B cell (primary cell): Measurements from ENCODE around the gene SLC4A11. TPM values are rescaled to one million over a fixed set of nuclear protein-coding genes. Genes with fewer than 3 reads are reported as not detected.
A peak's percentile ranks its signal among the peaks of the same experiment; 100 is the strongest.

Experiments
- ATAC-seq: fragments of 200-7000 bp; cut with Tn5 transposase; one replicate; pipeline ENCODE4 v1.10.0; 2021; ENCODE audit warnings: low read depth, mild to moderate bottlenecking, moderate number of reproducible peaks, moderate library complexity
- CTCF ChIA-PET: fragments of 350-600 bp; sonication (Branson Sonifier 250); formaldehyde crosslinking; loops from one replicate; lab custom pipeline; 2021; ENCODE audit warnings: antibody characterized with exemption, inconsistent platforms; lab: Charles Lee
- POLR2A ChIA-PET: fragments of 350-600 bp; sonication (Branson Sonifier 250); formaldehyde crosslinking; loops from one replicate; lab custom pipeline; 2021; ENCODE audit warnings: antibody characterized with exemption; lab: Charles Lee
- DNase-seq: peaks from one replicate; pipeline ENCODE4 v3.0.0; 2013
- H2AFZ ChIP-seq: 2 replicates; pipeline ENCODE4 v1.6.1; 2012; ENCODE audit warnings: mild to moderate bottlenecking, low read depth, low read length; ENCODE audit not compliant: insufficient read depth, poor library complexity, severe bottlenecking
- H3K27ac ChIP-seq, 2 donors: 1 replicate in 1 of 2; 2 replicates in 1 of 2; pipeline ENCODE4 v1.5.1; 2012 to 2013; ENCODE audit warnings: low read length in 2 of 2, mild to moderate bottlenecking in 2 of 2, moderate library complexity in 1 of 2
- H3K27me3 ChIP-seq, 4 experiments: fragments of 200-600 bp in 1 of 4; sonication (generic) in 1 of 4; replicated peaks in 1 of 4; 1 replicate in 2 of 4; 2 replicates in 2 of 4; pipeline versions ENCODE4 v1.6.1 to v1.7.0; 2013 to 2016; ENCODE audit warnings: low read length in 3 of 4, mild to moderate bottlenecking in 2 of 4, mixed read lengths in 1 of 4, moderate library complexity in 1 of 4; ENCODE audit not compliant: insufficient read depth in 4 of 4, control insufficient read depth in 3 of 4; ENCODE audit errors: control extremely low read depth in 1 of 4
- H3K36me3 ChIP-seq, 2 experiments: replicated peaks in 1 of 2; 1 replicate in 1 of 2; 2 replicates in 1 of 2; pipeline versions ENCODE4 v1.6.1 to v1.7.1; 2013; ENCODE audit warnings: low read length in 1 of 2; ENCODE audit not compliant: insufficient read depth in 2 of 2, control insufficient read depth in 1 of 2; ENCODE audit errors: control extremely low read depth in 1 of 2, extremely low read depth in 1 of 2
- H3K4me1 ChIP-seq, 2 donors: fragments of 200-600 bp in 1 of 2; sonication (generic) in 1 of 2; 1 replicate in 1 of 2; 2 replicates in 1 of 2; pipeline versions ENCODE4 v1.5.1 to v1.6.1; 2013 to 2017; ENCODE audit warnings: low read length in 2 of 2; ENCODE audit not compliant: control insufficient read depth in 2 of 2, insufficient read depth in 2 of 2
- H3K4me2 ChIP-seq: replicated peaks from 2 replicates; pipeline ENCODE3; 2012; ENCODE audit warnings: mild to moderate bottlenecking, low read depth, low read length; ENCODE audit not compliant: poor library complexity, severe bottlenecking
- H3K4me3 ChIP-seq, 5 experiments: fragments of 200-600 bp in 1 of 5; sonication (generic) in 1 of 5; 1 replicate in 3 of 5; 2 replicates in 2 of 5; pipeline versions ENCODE4 v1.5.1 to v1.7.0; 2011 to 2016; ENCODE audit warnings: low read length in 4 of 5, mild to moderate bottlenecking in 4 of 5, low read depth in 2 of 5, control low read depth in 1 of 5, moderate library complexity in 1 of 5; ENCODE audit not compliant: insufficient read depth in 1 of 5; ENCODE audit errors: control extremely low read depth in 1 of 5, extremely low read depth in 1 of 5
- H3K79me2 ChIP-seq: fragments of 200-600 bp; sonication (generic); one replicate; pipeline ENCODE4 v1.6.0; 2016; ENCODE audit warnings: low read length; ENCODE audit not compliant: control insufficient read depth, insufficient read depth
- H3K9ac ChIP-seq: fragments of 200-600 bp; sonication (generic); 2 replicates; pipeline ENCODE4 v1.6.1; 2017; ENCODE audit warnings: mild to moderate bottlenecking, low read length, moderate library complexity
- H3K9me3 ChIP-seq, 3 donors: one replicate each; pipeline versions ENCODE4 v1.6.1 to v1.7.1; 2013; ENCODE audit warnings: low read length in 2 of 3; ENCODE audit not compliant: control insufficient read depth in 2 of 3, insufficient read depth in 1 of 3; ENCODE audit errors: control extremely low read depth in 1 of 3
- H4K20me1 ChIP-seq: 2 replicates; pipeline ENCODE4 v1.6.0; 2012; ENCODE audit warnings: mild to moderate bottlenecking, low read length; ENCODE audit not compliant: insufficient read depth, control insufficient read depth, poor library complexity, severe bottlenecking
- H3K27ac Mint-ChIP-seq: one replicate; pipeline ENCODE4 v1.8.0; 2021; ENCODE audit warnings: mixed read lengths
- H3K27me3 Mint-ChIP-seq: one replicate; pipeline ENCODE4 v1.8.0; 2021; ENCODE audit warnings: mixed read lengths
- H3K4me1 Mint-ChIP-seq: one replicate; pipeline ENCODE4 v1.8.0; 2021; ENCODE audit warnings: mixed read lengths
- H3K4me3 Mint-ChIP-seq: one replicate; pipeline ENCODE4 v1.8.0; 2021; ENCODE audit warnings: mixed read lengths
- H3K9me3 Mint-ChIP-seq: one replicate; pipeline ENCODE4 v1.8.0; 2022; ENCODE audit warnings: mixed read lengths; ENCODE audit not compliant: insufficient read depth
- CTCF ChIP-seq: fragments of 200-600 bp; IDR thresholded peaks from one replicate; pipeline ENCODE4 v1.8.0; 2022; ENCODE audit warnings: antibody characterized with exemption, mild to moderate bottlenecking
- EZH2 ChIP-seq: IDR thresholded peaks from 2 replicates; pipeline ENCODE4 v1.6.1; 2012; ENCODE audit warnings: borderline replicate concordance, low read depth, mild to moderate bottlenecking, moderate library complexity, low read length; ENCODE audit not compliant: insufficient read depth, poor library complexity, severe bottlenecking
- WGBS: methylation state at CpG from one replicate; pipeline ENCODE4 v1.1.5; 2013; ENCODE audit warnings: missing lambda C conversion rate; ENCODE audit not compliant: insufficient coverage; 5-methylcytosine and 5-hydroxymethylcytosine counted together
- intact Hi-C: fragments of 100-400 bp; cut with micrococcal nuclease; formaldehyde crosslinking; loops from one replicate; pipeline ENCODE4 v1.10.0; 2022
- polyA plus RNA-seq: library from polyadenylated mRNA; depleted of rRNA; stranded (reverse); fragments of >200 nt; gene quantifications from 2 replicates; pipeline ENCODE4 v1.2.3, GENCODE V29; 2012
- total RNA-seq, 2 donors: library from RNA; stranded (reverse); fragments of 120-200 nt in 1 of 2; gene quantifications; 1 replicate in 1 of 2; 2 replicates in 1 of 2; pipeline versions ENCODE4 v1.2.3 to v1.2.4, GENCODE V29; 2013 to 2022

Gene SLC4A11
- total and polyA plus RNA-seq, 2 donors (not counting 1 experiment from before 2014, with no cell fraction given): 0.85 to 1.6 TPM

GRCh38 chr20:3239867-3240775 is 1.1 kb upstream of the SLC4A11 start:
- no peak overlapping the region for H3K27ac ChIP-seq
- Mint-ChIP-seq H3K4me3 (peak overlapping the region; percentile 92), H3K27me3 (peaks cover 46% of the 10 kb centered on the region), H3K27ac (peak overlapping the region; percentile 15), H3K4me1 (peaks cover 19% of the 10 kb centered on the region), H3K9me3 (no peaks in the 10 kb centered on the region)
- no peaks in the 10 kb centered on the region for H4K20me1 ChIP-seq
- WGBS: 19% methylated on average over 52 of the region's 54 CpGs
- peaks cover 0 to 19% (median 0%) of the 10 kb centered on the region in 3 donors for H3K9me3 ChIP-seq
- peak overlapping the region; percentile 79 for H2AFZ ChIP-seq
- intact Hi-C loops: loop anchor here (2.0 kb wide), 1 partner anchor 17 kb away; no protein-coding TSS in a partner anchor
- POLR2A ChIA-PET: no interaction called here
- H3K9ac ChIP-seq: peak overlapping the region; percentile 67
- no peaks in the 10 kb centered on the region for H3K36me3 ChIP-seq
- ATAC-seq (no peak), DNase-seq (peak; percentile 50)
- peak overlapping the region; percentile 82 for H3K4me2 ChIP-seq
- H3K27me3 ChIP-seq: peaks cover 0 to 63% (median 23%) of the 10 kb centered on the region in 4 experiments
- H3K4me3 ChIP-seq: peak overlapping the region; percentile 21 to 64 (median 56)
- TF ChIP-seq CTCF: no peak
- TF ChIP-seq EZH2: no peak
- CTCF ChIA-PET: interaction anchor here (1.0 to 2.3 kb wide), 3 partner anchors 9 to 21 kb away, joined by 4 to 6 read pairs (median 4); no protein-coding TSS in a partner anchor
- H3K79me2 ChIP-seq: no peaks in the 10 kb centered on the region
- H3K4me1 ChIP-seq: peaks cover 18 to 22% of the 10 kb centered on the region in 2 donors
